ENCODE measurements around the gene HECTD4. TPM values are rescaled to one million over a fixed set of nuclear protein-coding genes. Genes with fewer than 3 reads are reported as not detected.

Gene HECTD4
- total and polyA plus RNA-seq, 2 of the 4 experiments (the other 2 are of a cell fraction): 12.9 to 13.0 TPM

GRCh38 chr12:112359290-112359689 lies 22.9 kb downstream of the HECTD4 start:
- TF ChIP-seq RFX5 (IDR thresholded peaks at IDR 0.05; ENCODE audit: low read depth, low read length) (no peak), BHLHE40 (IDR thresholded peaks at IDR 0.05; ENCODE audit: low read depth, low read length) (no peak), USF2 (IDR thresholded peaks at IDR 0.05; ENCODE audit: low read depth, low read length) (no peak), ELK1 (IDR thresholded peaks at IDR 0.05; ENCODE audit: borderline replicate concordance, low read depth, low read length) (no peak), POLR2A (IDR thresholded peaks at IDR 0.05; ENCODE audit: low read depth, low read length) (no peak), CEBPB (IDR thresholded peaks at IDR 0.05; ENCODE audit: low read depth, low read length) (no peak), CHD1 (IDR thresholded peaks at IDR 0.05; ENCODE audit: low read depth, low read length) (no peak), MXI1 (IDR thresholded peaks at IDR 0.05; ENCODE audit: borderline replicate concordance, low read depth, low read length) (no peak), MAZ (IDR thresholded peaks at IDR 0.05; ENCODE audit: borderline replicate concordance, low read depth, low read length) (no peak), CTCF (conservative IDR thresholded peaks at IDR 0.05; ENCODE audit: low read depth, low read length) (no peak), MAFK (IDR thresholded peaks at IDR 0.05; ENCODE audit: low read depth, low read length) (no peak), SMC3 (IDR thresholded peaks at IDR 0.05; ENCODE audit: low read depth, low read length) (no peak), FOS (IDR thresholded peaks at IDR 0.05; ENCODE audit: low read depth, low read length) (no peak), NFE2L2 (IDR thresholded peaks at IDR 0.05; ENCODE audit: low read depth, low read length) (no peak), RCOR1 (IDR thresholded peaks at IDR 0.05; ENCODE audit: insufficient replicate concordance, low read length) (no peak), RAD21 (IDR thresholded peaks at IDR 0.05; ENCODE audit: low read length) (no peak)
- no peak for DNase-seq
- no peak overlapping the region for H2AFZ ChIP-seq (replicated peaks; ENCODE audit: low read length, poor library complexity)
- no peak for ATAC-seq (ENCODE audit: low read depth)
- H3K9ac ChIP-seq (ENCODE audit: low read depth, low read length): no peak overlapping the region
- peaks cover 22% of the 10 kb centered on the region for H4K20me1 ChIP-seq (ENCODE audit: insufficient read depth, low read length)
- WGBS, 2 experiments (ENCODE audit: extremely low coverage in 2 of 2, insufficient read length in 1 of 2): no CpG with 5 or more reads among the region's 4 CpGs
- no peak overlapping the region for H2AK5ac ChIP-seq (ENCODE audit: low read depth, low read length)
- H3K9me1 ChIP-seq (ENCODE audit: insufficient read depth, low read length): no peaks in the 10 kb centered on the region
- dilution Hi-C loops (cut with HindIII; ENCODE audit: low sequenced_read_pairs, unreplicated experiment): no loop called here
- H2BK5ac ChIP-seq (ENCODE audit: low read depth, low read length, poor library complexity, severe bottlenecking): no peak overlapping the region
- no peak overlapping the region for H3K4me2 ChIP-seq (ENCODE audit: low read depth, low read length)
- H2BK15ac ChIP-seq (ENCODE audit: low read depth, low read length): no peak overlapping the region
- no peak overlapping the region for H3K18ac ChIP-seq (ENCODE audit: low read depth, low read length)
- in situ Hi-C loops (cut with MboI; ENCODE audit: low sequenced_read_pairs): no loop called here
- H3K36me3 ChIP-seq (ENCODE audit: control insufficient read depth, insufficient read depth, low read length): no peaks in the 10 kb centered on the region
- no peak overlapping the region for H2BK120ac ChIP-seq (ENCODE audit: low read depth, low read length)
- no peak overlapping the region for H3K4me3 ChIP-seq (ENCODE audit: insufficient read depth, low read depth, low read length)
- no peak overlapping the region for H4K8ac ChIP-seq (ENCODE audit: low read depth in 2 of 2, low read length in 2 of 2)
- H4K91ac ChIP-seq (ENCODE audit: insufficient read depth, low read depth, low read length): no peak overlapping the region
- no peaks in the 10 kb centered on the region for H3K9me3 ChIP-seq (ENCODE audit: control insufficient read depth, insufficient read depth, low read length)
- H3K79me1 ChIP-seq (ENCODE audit: low read depth in 1 of 2, low read length in 2 of 2): peaks cover 13 to 49% of the 10 kb centered on the region in 2 experiments
- intact Hi-C loops (cut with micrococcal nuclease): no loop called here
- H3K27ac ChIP-seq (ENCODE audit: insufficient read depth, low read length): no peak overlapping the region
- H2BK20ac ChIP-seq (ENCODE audit: low read depth, low read length): no peak overlapping the region
- H3K4me1 ChIP-seq (ENCODE audit: control insufficient read depth, insufficient read depth, low read length): no peaks in the 10 kb centered on the region; the same call in 1 of the 2 replicates
- H3K56ac ChIP-seq (ENCODE audit: extremely low read depth, insufficient read depth, low read length): no peak overlapping the region
- no peak overlapping the region for H4K5ac ChIP-seq (ENCODE audit: low read depth, low read length)
- BruUV-seq (replicated peaks): no TSS peak
- H3K4ac ChIP-seq (ENCODE audit: low read depth, low read length): no peak overlapping the region
- no peaks in the 10 kb centered on the region for H3K27me3 ChIP-seq (ENCODE audit: control insufficient read depth, insufficient read depth, low read length)
- POLR2A ChIA-PET (ENCODE audit: unreplicated experiment): no interaction called here
- no peak overlapping the region for H2AK9ac ChIP-seq (replicated peaks; ENCODE audit: low read depth, low read length, poor library complexity)
- no peak overlapping the region for H3K23ac ChIP-seq (ENCODE audit: low read depth, low read length)
- H3K14ac ChIP-seq (replicated peaks; ENCODE audit: low read depth, low read length): no peak overlapping the region
- CTCF ChIA-PET: no interaction called here

All from IMR-90 (cell line).